LNCAP (cell line): ENCODE measurements around the gene TAF4.

Experiments
- TF ChIP-seq, protein P1 (sequence below): fragments of 450-650 bp; IDR thresholded peaks from 2 replicates; pipeline ENCODE4 v1.5.1; 2017; ENCODE audit warnings: mild to moderate bottlenecking

TAF4 gene

GRCh38 chr20:61939691-61940360 lies 125.9 kb downstream of the TAF4 start:
- TF ChIP-seq, protein P1, sequence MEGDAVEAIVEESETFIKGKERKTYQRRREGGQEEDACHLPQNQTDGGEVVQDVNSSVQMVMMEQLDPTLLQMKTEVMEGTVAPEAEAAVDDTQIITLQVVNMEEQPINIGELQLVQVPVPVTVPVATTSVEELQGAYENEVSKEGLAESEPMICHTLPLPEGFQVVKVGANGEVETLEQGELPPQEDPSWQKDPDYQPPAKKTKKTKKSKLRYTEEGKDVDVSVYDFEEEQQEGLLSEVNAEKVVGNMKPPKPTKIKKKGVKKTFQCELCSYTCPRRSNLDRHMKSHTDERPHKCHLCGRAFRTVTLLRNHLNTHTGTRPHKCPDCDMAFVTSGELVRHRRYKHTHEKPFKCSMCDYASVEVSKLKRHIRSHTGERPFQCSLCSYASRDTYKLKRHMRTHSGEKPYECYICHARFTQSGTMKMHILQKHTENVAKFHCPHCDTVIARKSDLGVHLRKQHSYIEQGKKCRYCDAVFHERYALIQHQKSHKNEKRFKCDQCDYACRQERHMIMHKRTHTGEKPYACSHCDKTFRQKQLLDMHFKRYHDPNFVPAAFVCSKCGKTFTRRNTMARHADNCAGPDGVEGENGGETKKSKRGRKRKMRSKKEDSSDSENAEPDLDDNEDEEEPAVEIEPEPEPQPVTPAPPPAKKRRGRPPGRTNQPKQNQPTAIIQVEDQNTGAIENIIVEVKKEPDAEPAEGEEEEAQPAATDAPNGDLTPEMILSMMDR: no peak

- TF ChIP-seq, protein P1: no peak
Measured at GRCh38 chr20:61938839-61939690, 126.6 kb downstream of the TAF4 start.

- TF ChIP-seq, protein P1: no peak
Measured at GRCh38 chr20:61937963-61938838, 127.5 kb downstream of the TAF4 start.

DNA sequence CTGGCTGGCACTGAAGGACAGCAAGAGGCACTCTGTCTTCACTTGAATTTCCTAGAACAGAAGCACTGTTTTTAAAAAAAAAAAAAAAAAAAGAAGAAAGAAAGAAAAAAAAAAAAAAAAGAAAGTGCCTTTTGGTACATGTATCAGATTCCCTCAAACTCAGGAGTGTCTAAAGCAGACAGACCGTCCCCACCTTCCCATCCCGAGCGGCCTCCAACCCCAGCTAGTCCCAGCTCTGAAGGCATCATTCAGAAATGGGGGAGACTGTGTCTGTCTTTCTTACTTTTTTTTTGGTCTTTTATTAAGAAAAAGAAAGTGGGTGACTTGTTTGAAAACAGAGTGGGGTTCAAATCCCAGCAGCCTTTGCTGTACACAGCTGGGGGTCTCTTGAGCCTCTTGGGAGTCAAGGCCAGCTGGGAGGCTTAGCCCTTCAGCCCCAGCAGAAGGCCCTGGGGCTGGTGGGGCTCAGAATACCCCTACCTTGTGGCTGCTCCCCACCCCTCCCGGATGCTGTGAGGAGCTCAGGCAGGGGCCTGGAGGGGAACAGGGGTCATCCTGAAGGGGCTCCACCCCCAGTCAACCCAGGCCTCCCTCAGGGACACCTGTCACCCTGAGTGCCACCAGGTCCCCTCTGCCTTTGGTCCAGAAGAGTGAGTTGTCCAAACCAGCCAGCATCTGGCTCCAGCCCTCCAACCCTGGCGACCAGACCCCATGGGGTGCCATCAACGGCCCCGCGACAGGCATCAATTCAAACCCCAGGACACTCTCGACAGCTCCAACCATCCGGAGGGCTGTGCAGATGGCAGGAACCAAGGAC lies 128.3 kb downstream of the TAF4 start:
- TF ChIP-seq, protein P1: no peak

GRCh38 chr20:61936701-61937131 lies 129.0 kb downstream of the TAF4 start:
- TF ChIP-seq, protein P1: no peak

DNA sequence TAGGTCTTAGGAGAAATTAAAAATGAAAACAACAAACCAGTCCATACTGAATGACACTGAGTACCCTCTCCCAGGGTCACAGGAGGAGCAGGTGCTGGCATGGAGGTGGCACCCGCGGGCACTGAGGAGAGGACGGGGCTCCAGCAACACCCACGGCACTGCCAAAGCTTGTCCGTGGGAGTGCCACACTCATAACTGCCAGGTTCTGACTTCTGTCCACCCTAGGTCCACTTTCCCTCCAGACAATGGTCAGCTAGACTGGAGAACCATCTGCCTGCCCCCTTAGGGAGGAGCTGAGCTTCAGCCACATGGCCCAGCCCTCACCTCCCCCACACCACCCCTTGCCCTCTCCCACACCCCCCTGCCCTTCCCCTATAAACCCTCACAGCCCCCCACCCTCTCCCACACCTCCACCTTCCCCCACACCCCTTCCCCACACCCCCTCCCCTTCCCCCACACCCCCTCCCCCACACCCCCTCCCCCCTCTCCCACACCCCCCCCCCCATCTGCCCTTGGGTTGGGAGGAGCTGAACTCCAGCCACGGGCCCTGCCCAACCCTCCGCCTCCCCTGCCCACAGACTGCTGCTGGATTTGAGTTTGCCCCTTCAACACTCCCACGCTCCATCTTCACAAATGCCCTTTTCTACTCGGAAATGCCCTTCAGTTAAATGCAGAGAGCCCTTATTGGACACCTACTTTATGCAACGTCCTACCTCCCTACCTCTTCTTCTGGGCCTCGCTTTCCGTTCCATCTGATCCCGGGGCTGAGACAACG lies 129.6 kb downstream of the TAF4 start:
- TF ChIP-seq, protein P1: no peak
